CD4-positive, alpha-beta T cell treated with Interleukin-10 for 1 hour (primary cell): ENCODE results near the gene EIF4H.
"Not testable (repeated sequence)": the region's sequence is repeated elsewhere in the genome, so short reads cannot be mapped to it uniquely, and the experiment has no call there.

Experiments used
- DNase-seq: peaks from one replicate; pipeline ENCODE4 v3.0.0-alpha.2; 2020

EIF4H gene

DNA sequence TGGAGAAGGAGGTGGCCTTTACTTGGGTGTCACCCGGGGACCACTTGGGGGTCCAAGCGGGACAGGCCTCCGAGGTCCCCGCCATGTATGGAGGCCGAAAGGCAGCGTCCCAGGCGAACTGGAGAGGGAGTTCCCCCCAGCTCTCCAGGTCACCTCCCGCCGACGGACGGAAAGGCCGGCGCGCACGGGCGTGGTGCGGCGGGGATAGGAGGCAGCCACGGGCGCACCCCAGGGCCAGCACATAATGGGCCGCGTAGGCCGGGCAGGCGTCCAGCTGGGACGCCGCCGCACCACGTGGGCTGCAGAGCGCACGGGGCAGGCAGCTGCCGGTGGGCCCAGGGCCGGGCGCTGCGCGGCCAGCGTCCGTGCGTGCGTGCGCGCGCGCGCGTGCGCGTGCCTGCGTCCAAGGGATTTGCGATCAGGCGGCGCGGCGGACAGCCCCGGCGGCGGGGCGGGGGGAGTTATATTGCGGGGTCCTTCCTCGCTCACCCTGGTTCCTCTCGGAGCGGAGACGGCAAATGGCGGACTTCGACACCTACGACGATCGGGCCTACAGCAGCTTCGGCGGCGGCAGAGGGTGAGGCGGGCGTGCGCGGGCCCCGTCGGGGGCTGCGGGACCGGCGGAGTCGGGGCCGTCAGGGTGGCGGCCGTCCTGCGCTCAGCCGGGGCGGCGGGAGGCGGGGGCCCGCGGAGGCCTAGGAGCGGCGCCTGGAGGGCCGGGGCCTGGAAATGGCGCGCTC lies at the start of gene EIF4H:
EIF4H (plus strand) TSS at position 491 of the 740 bp plus-strand sequence; CDS start at position 519, 28 bp downstream.
- peak; percentile 96 for DNase-seq

DNA sequence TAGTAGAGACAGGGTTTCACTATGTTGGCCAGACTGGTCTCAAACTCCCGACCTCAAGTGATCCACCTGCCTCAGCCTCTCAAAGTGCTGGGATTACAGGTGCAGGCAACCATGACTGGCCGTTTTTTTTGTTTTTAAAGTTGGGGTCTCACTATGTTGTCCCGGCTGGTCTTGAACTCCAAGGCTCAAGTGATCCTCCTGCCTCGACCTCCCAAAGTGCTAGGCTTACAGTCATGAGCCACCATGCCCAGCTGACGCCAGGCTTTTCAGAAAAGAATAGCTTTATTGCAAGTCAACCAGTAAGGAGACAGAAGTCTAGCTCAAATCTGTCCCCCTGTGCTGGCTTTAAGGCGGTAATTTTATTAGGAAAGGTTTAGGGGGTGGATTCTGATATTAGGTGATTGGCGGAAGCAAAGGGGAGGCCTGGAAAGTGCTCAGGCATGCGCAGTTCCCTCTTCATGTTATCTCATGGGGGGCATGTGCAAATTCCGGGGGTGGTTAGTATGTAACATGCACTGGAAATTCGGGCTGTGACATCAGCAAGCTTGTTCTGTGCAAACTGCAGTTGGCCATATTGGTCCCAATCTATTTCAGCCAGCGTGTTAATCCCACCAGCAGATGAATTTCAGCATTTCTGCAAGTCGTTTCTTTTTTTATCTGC lies 47.8 kb upstream of the EIF4H start:
- DNase-seq, result no peak

DNA sequence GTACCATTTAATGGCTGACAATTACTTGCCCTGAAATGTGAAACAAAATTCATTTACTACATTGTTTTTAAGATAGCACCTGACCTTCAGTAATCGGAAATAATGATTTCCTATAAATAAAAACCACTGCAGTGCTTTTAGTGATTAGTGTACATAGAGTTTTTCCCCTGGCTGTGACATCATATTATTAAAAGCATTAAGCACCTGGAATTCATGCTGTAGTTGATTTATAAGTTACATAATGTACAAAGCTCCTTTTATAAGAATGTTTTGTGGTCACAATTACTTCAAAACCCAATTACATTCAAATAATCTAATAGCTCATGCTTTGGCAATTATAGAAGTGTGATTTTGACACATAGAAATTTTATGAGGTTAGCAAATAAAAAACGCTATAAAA lies 44.3 kb upstream of the EIF4H start:
- no peak for DNase-seq

DNA sequence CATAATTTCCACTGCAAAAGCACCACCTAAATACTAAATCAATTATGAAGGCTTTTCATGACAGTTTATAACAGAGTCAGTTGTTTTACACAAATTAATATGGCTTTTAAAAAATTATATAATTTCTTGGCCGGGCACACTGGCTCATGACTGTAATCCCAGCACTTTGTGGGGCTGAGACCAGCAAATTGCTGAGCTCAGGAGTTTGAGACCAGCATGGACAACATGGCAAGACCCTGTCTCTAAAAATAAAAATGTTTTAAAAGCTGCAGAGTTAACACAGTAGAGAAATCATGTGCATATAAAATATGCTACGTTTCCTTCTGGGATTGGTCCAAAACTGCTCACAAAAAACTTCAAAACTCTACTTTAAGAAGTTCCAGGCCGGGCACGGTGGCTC lies 43.6 kb upstream of the EIF4H start:
- DNase-seq, result no peak

DNA sequence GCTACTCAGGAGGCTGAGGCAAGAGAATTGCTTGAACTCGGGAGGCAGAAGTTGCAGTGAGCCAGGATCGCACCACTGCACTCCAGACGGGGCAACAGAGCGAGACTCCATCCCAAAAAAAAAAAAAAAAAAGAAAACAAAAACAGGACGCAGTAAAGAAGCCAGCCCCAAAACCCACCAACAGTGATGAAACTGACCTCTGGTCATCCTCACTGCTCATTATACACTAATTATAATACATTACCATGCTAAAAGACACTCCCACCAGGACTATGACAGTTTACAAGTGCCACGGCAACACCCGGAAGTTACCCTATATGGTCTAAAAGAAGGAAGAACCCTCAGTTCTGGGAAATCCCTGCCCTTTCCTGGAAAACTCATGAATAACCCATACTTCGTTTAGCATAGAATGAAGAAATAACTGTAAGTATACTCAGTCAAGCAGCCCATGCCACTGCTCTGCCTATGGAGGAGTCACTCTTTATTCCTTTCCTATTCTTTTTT lies 40.0 kb upstream of the EIF4H start:
- peak; percentile 5 for DNase-seq

DNA sequence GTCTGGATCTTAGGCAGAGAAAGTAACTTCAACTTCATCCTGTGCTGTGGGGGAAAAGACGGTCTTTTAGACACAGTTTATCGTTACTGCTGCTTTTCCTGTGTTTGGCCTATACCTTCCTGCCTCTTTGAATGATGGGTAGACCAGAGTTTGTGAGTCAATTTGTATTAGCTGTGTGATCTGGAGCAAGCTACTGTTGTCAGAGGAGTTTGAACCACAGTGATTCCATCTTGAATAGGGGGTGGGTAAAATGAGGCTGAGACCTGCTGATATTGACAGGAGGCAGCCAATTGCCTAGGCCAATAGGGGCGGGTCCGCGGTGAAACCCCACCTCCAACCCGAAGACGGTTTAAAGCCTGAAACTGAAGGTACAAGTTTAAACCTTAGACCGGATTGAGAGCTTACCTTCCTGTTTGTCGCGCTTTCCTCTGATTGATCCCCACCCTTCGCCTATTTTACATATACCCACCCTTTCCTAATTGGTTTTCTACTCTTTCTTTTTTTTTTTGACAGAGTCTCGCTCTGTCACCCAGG lies 35.8 kb upstream of the EIF4H start:
- peak; percentile 37 for DNase-seq

DNA sequence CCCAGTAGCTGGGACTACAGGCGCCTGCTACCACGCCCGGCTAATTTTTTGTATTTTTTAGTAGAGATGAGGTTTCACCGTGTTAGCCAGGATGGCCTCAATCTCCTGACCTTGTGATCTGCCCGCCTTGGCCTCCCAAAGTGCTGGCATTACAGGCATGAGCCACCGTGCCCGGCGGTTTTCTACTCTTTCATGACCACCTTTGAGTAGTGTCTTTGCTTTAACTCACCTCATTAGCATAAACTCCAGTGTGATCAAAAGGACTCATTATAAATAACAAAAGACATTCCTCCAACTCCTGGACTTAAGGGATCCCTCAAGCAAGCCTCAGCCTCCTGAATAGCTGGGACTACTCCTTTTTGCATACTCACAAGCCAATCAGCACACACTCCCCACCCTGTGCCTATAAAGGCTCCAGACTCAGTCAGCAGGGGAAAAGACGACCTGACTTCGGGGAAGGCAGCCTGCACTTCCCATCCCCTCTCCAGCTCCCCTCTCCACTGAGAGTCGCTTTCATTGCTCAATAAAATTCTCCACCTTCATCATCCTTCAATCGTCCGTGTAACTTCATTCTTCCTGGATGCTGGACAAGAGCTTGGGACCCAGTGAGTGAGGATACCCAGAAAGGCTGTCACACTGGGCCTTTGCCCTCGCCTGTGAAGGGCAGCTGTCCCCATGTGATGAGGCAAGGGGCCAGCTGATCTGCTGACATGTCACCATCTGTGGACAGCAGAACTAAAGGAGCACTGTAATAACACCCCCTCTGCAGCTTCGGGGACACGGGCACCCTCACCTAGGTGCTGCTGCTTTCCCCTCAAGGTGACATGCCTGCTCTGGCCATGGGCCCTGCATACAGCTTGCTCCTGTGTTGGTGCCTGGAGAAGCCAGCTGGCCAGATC lies 35.0 kb upstream of the EIF4H start:
- no peak for DNase-seq

DNA sequence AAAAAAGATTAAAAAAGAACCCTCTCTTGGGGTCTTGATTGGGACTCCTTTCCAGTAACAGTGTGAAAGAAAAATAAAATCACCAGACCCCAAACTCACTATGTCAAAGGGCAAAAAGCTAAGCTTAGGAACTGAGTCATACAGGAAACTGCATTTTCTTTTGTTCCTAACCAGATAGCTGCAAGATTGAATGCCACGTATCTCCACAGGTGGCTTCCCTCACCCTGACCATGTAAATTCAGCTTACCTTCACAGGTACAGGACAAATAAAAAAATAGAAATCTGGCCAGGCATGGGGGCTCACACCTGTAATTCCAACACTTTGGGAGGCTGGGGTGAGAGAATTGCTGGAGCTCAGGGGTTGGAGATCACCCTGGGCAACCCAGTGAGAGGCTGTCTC lies 32.5 kb upstream of the EIF4H start:
- no peak for DNase-seq

DNA sequence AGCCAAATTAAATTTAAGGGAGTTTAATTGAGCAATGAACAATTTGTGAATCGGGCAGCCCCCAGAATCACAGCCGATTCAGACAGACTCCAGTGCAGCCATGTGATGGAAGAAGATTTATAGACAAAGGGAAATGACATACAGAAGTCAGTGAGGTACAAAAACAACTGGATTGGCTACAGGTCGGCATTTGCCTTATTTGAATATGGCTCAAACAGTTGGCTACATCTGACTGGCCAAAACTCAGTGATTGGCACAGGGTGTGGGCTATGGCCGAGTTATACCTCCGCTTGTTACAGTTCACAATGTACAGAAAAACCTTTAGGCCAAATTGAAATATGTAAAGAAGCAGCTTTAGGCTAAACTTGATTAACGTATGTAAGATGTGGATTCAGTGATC lies 30.8 kb upstream of the EIF4H start:
- DNase-seq, result no peak

DNA sequence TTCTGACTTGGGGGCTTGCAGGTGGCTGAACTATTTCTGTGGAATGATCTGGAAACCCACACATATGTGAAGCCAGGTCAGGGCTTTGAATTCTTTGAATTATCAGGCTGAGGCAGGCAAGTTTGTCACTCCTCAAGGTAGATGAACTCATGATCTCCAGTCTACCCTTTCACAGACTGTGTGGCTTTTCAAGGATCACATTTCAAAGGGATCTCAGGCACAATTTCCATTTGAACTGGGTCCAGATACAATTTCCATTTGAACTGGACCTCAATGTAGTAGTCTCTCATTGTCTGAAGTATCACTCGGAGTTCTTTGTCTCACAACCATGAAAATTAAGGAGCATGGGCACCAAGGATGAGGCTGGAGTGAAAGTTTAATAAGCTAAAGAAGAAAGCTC lies 25.7 kb upstream of the EIF4H start:
- DNase-seq, result no peak

DNA sequence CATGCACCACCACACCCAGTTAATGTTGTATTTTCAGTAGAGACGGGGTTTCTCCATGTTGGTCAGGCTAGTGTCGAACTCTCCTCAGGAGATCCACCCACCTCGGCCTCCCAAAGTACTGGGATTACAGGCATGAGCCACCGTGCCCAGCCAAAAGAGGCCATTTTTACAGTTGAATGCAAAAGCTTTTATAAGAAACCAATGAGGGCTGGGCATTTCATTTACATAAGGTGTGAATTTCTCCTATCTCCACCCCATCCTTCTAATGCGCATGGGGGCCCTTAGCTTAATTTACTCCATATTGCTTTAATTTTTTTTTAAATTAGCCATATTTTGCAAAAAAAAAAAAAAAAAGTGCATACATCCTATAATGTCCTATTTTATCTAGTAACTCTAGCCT lies 25.1 kb upstream of the EIF4H start:
- no peak for DNase-seq

DNA sequence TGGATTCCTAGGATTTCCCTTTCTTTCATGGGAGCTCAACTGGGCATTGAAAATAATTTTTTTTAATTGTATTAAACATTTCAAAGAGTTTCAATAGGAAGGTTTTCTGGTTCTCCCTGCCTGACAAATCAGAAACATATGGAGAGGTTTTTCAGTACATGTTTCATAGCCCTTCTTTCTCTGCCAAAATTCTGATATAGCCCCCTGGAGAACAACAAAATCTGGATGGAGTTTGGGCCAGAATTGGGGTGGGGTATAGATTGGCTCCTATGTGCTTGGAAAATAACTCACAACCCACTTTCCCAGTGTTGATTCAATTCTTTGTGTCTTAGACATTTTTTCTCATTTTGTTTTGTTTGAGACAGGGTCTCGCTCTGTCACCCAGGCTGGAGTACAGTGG lies 24.6 kb upstream of the EIF4H start:
- DNase-seq, result no peak

DNA sequence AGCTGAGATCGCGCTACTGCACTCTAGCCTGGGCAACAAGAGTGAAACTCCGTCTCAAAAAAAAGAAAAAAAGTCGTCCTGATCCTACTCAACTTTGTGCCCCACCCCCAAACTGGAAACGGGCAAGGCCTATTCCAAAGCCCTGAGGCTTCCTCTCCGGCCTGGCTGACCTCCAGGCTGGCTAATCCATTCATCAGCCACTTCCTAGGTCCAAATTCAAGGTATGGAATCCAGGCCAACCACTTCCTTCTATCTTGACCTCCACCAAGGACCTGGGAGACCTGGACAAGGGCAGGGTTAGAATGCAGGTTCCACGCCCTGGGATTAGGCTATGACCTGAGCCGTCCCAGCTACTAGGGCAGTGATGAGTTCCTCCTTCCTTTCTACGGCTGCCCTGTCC lies 20.4 kb upstream of the EIF4H start:
- no peak for DNase-seq

DNA sequence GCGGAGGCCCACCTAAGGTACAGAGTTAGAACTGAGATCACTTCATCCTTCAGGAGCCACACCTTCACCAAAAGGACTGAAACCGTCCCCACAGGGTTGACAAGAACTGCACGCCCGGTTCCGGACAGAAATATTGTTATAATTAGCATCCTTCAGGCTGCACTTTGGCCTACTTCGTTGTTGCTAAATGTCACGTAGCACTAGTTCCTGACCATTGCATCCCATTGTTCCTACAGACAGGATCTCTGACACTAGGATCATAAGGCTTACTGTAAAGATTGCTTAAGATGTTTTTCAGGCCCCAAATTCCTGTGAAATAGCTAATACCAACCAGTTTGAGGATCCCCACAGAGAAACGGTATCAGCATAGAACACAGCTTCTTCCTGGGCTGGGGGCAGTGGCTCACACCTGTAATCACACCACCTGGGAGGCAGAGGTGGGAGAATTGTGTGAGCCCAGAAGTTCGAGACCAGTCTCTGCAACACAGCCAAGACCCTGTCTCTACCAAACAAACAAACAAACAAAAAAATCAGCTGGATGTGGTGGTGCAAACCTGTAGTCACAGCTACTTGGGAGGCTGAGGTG lies 18.3 kb upstream of the EIF4H start:
- no peak for DNase-seq

DNA sequence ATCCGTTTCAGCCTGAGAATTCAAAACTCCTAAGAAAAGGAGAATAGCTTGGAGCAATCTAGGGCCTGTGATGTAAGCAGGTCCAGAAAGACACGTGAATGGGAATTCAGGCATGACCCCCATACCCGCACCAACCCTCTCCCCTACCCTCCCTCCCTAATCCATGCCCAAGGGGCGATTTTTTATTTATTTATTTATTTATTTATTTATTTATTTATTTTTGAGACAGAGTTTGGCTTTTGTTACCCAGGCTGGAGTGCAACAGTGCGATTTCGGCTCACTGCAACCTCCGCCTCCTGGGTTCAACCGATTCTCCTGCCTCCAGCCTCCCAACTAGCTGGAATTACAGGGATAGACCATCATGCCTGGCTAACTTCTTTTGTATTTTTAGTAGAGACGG lies 16.6 kb upstream of the EIF4H start:
- no peak for DNase-seq

DNA sequence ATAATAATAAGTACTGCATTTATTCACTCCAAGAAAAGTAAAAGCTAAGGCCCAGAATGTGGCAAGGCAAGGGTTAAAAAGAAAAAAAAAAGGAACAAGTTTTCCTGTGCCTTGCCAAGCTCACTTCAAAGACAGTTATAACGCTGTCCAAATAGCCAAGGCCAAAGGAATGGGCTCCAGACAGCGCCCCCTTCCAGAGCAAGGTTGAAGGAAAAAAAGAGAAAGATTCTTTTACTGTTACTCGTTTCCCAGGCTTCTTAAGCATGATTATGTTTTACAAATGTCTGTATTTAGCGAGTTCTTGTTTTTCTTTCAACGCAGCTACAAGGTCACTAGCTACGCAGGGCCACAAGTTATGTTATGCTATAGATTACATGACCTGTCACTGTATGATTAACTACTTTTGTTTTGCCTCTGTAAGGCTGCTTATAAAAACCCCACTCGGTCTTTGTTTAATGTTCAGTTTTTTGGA lies 9.1 kb upstream of the EIF4H start:
- DNase-seq, result no peak

DNA sequence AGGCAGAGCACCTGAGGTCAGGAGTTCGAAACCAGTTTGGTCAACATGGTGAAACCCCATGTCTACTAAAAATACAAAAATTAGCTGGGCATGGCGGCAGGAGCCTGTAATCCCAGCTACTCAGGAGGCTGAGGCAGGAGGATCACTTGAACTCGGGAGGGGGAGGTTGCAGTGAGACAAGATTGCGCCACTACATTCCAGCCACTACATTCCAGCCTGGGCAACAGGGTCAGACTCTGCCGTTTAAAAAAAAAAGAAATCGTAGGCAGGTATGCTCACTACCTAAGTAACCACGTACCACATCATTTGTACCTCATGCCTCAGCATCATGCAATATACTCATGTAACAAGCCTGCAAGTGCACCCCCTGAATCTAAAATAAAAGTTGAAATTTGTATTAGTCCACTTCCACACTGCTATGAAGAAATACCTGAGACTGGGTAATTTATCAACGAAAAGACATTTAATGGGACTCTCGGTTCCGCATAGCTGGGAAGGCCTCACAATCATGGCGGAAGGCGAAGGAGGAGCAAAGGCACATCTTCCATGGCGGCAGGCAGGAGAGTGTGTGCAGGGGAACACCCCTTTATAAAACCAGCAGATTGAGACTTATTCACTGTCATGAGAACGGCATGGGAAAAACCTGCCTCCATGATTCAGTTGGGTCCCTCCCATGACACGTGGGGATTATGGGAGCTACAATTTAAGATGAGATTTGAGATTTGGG lies 8.1 kb upstream of the EIF4H start:
- DNase-seq, result no peak

DNA sequence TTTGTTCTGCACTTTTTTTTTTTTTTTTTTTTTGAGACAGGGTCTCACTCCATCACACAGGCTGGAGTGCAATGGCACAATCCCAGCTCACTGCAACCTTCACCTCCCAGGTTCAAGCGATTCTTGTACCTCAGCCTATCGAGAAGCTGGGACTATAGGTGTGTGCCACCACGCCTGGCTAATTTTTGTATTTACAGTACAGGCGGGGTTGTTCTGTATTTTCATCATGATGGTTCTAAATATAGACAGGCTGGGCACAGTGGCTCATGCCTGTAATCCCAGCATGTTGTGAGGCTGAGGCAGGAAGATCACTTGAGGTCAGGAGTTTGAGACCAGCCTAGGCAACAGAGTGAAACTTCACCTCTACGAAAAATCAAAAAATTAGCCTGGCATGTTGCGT lies 6.8 kb upstream of the EIF4H start:
- not testable (repeated sequence) for DNase-seq

DNA sequence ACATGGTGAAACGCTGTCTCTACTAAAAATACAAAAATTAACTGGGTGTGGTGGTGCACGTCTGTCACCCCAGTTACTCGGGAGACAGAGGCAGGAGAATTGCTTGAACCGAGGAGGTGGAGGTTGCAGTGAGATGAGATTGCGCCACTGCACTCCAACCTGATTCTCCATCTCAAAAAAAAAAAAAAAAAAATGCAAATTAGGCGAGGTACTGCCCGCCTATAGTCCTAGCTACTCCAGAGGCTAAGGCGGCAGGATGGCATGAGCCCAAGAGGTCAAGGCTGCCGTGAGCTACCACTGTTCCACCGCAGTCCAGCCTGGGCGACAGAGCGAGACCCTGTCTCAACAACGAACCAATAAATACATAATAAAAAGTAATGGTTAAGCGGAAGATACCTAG lies 1.1 kb upstream of the EIF4H start:
- no peak for DNase-seq

DNA sequence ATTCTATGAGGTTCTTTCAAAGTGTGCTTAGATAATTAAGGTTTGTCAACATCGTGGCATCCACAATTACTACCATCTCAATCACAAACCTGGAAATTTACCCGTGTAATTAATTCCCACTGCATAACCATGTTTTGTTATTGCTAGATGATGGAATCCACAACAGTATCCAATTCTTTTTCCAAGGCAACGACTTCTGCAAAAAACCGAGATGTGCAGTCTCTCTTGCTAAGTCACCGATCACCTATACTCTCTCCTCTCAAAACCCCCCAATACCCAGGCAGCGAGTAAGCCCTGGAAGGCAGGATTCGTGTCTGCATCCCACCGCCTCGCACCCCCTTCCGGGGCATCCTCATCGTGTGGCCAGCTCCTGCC lies 678 bp upstream of the EIF4H start:
- no peak for DNase-seq

DNA sequence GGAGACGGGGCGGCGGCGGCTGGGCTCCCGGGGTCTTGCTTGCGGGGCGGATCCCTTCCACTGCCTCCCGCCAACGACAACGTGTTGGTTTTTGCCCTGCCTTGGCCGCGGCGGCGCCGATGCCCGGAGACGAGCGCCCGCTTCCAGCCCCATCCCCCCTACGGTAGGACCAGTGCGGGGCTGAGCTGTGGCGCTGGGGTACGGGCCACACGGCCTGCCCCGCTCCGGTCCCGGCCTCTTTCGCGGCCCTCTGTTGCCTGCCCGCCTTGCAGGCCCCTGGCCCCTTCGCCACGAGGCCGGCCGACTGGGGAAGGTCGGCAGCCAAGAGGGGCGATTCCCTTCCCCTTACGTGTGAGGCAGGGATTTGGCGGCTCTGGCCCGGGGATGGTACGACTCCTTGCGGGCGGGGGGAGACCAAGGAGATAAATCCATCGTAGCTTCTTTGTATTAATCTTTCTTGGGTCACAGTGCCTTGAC lies 488 bp downstream of the EIF4H start:
- DNase-seq, result peak; percentile 43

DNA sequence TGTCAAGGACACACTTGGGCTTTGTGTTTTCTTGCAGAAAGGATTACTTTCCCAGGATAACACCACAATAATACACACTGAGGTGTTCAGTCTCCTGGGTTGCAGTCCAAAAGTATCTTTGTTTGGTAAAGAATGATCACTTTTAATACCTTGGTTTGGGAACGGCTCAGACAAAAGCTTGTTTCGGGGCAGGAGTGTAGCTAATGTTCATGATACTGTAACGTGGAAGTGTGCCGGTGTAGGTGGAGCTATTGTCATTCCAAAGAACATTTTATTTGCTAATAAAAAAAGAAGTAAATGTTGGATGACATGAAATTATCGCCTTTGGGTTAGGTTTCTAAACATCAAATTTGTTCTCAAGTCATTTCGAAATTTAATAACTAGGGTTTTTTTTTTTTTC lies 1.2 kb downstream of the EIF4H start:
- no peak for DNase-seq
